Hematopoietic multipotent progenitor cell treated with erythropoietin and hydrocortisone succinate and interleukin-3 and kit ligand, for 4 days (in vitro differentiated cells): ENCODE data around the gene CALN1.
"Not testable (repeated sequence)": the region's sequence is repeated elsewhere in the genome, so short reads cannot be mapped to it uniquely, and the experiment has no call there.

Source experiments
- DNase-seq: peaks from one replicate; pipeline ENCODE4 v3.0.0-alpha.2; 2015

CALN1 gene

GRCh38 chr7:72408966-72409637 is 3.0 kb downstream of the CALN1 start:
- no peak for DNase-seq

GRCh38 chr7:72406820-72407403 is 5.2 kb downstream of the CALN1 start:
- no peak for DNase-seq

GRCh38 chr7:72405871-72406270 is 6.3 kb downstream of the CALN1 start:
- DNase-seq = no peak

- DNase-seq = peak; percentile 79
Measured at GRCh38 chr7:72405418-72405817, 6.7 kb downstream of the CALN1 start.

GRCh38 chr7:72404743-72405142 is 7.4 kb downstream of the CALN1 start:
- no peak for DNase-seq

- peak; percentile 52 for DNase-seq
Measured at GRCh38 chr7:72403458-72404076, 8.6 kb downstream of the CALN1 start.

- no peak for DNase-seq
Measured at GRCh38 chr7:72394016-72394415, 18.1 kb downstream of the CALN1 start.

- no peak for DNase-seq
Measured at GRCh38 chr7:72391821-72392377, 20.2 kb downstream of the CALN1 start.

GRCh38 chr7:72386118-72386517 is 26.0 kb downstream of the CALN1 start:
- no peak for DNase-seq

GRCh38 chr7:72362246-72362645 is 49.9 kb downstream of the CALN1 start:
- no peak for DNase-seq

- no peak for DNase-seq
Measured at GRCh38 chr7:72345208-72345727, 66.9 kb downstream of the CALN1 start.

GRCh38 chr7:72343991-72344390 is 68.1 kb downstream of the CALN1 start:
- DNase-seq = no peak

GRCh38 chr7:72343354-72343753 is 68.8 kb downstream of the CALN1 start:
- not testable (repeated sequence) for DNase-seq

- peak; percentile 57 for DNase-seq
Measured at GRCh38 chr7:72337390-72338167, 74.6 kb downstream of the CALN1 start.

GRCh38 chr7:72336632-72337389 is 75.3 kb downstream of the CALN1 start:
- DNase-seq = peak; percentile 58

GRCh38 chr7:72336382-72336631 is 75.8 kb downstream of the CALN1 start:
- DNase-seq = no peak

GRCh38 chr7:72335561-72336381 is 76.4 kb downstream of the CALN1 start:
- DNase-seq = peak; percentile 59

GRCh38 chr7:72334698-72335097 is 77.4 kb downstream of the CALN1 start:
- DNase-seq = peak; percentile 41

GRCh38 chr7:72334066-72334465 is 78.1 kb downstream of the CALN1 start:
- peak; percentile 70 for DNase-seq

- peak; percentile 11 for DNase-seq
Measured at GRCh38 chr7:72326811-72327210, 85.3 kb downstream of the CALN1 start.

GRCh38 chr7:72326365-72326764 is 85.8 kb downstream of the CALN1 start:
- peak; percentile 17 for DNase-seq

- DNase-seq = peak; percentile 33
Measured at GRCh38 chr7:72325561-72325960, 86.6 kb downstream of the CALN1 start.
